ENCODE measurements around the gene FICD.

Gene FICD

GRCh38 chr12:108473400-108474055 lies 41.5 kb upstream of the FICD start:
- no peaks in the 10 kb centered on the region for H3K79me2 ChIP-seq (ENCODE audit: control insufficient read depth, low read length)
- H3F3A ChIP-seq (ENCODE audit: control insufficient read depth, insufficient read depth): no peaks in the 10 kb centered on the region
- no peaks in the 10 kb centered on the region for H3K36me3 ChIP-seq (ENCODE audit: control insufficient read depth, low read length)
- TF ChIP-seq EZH2phosphoT487 (IDR thresholded peaks at IDR 0.05; ENCODE audit: borderline replicate concordance, low read length) (no peak), CTCF (IDR thresholded peaks at IDR 0.05; ENCODE audit: low read depth, low read length, poor library complexity, severe bottlenecking) (no peak)
- no peaks in the 10 kb centered on the region for H3K27me3 ChIP-seq (ENCODE audit: control insufficient read depth, low read length)
- H3K4me2 ChIP-seq (ENCODE audit: low read length): no peak overlapping the region
- no peaks in the 10 kb centered on the region for H3K4me1 ChIP-seq (ENCODE audit: control insufficient read depth, low read length)
- H3K4me3 ChIP-seq (ENCODE audit: low read length): no peak overlapping the region
- no peaks in the 10 kb centered on the region for H3K9me2 ChIP-seq (replicated peaks; ENCODE audit: control insufficient read depth, low read length)
- H4K20me1 ChIP-seq (ENCODE audit: control insufficient read depth, insufficient read depth, low read depth, low read length): no peaks in the 10 kb centered on the region
- no peak overlapping the region for H3K27ac ChIP-seq (ENCODE audit: low read depth, low read length)
- no peaks in the 10 kb centered on the region for H3K9me3 ChIP-seq (ENCODE audit: control insufficient read depth, insufficient read depth, low read length)

- Histone ChIP-seq H3K79me2 (ENCODE audit: control insufficient read depth, low read length) (no peaks in the 10 kb centered on the region), H3F3A (ENCODE audit: control insufficient read depth, insufficient read depth) (no peaks in the 10 kb centered on the region), H3K27me3 (ENCODE audit: control insufficient read depth, low read length) (no peaks in the 10 kb centered on the region), H3K4me3 (ENCODE audit: low read length) (no peak overlapping the region), H3K9me3 (ENCODE audit: control insufficient read depth, insufficient read depth, low read length) (no peaks in the 10 kb centered on the region), H3K4me2 (ENCODE audit: low read length) (no peak overlapping the region), H3K27ac (ENCODE audit: low read depth, low read length) (no peak overlapping the region), H4K20me1 (ENCODE audit: control insufficient read depth, insufficient read depth, low read depth, low read length) (no peaks in the 10 kb centered on the region), H3K36me3 (ENCODE audit: control insufficient read depth, low read length) (no peaks in the 10 kb centered on the region), H3K4me1 (ENCODE audit: control insufficient read depth, low read length) (no peaks in the 10 kb centered on the region), H3K9me2 (replicated peaks; ENCODE audit: control insufficient read depth, low read length) (no peaks in the 10 kb centered on the region)
- TF ChIP-seq CTCF (IDR thresholded peaks at IDR 0.05; ENCODE audit: low read depth, low read length, poor library complexity, severe bottlenecking) (no peak), EZH2phosphoT487 (IDR thresholded peaks at IDR 0.05; ENCODE audit: borderline replicate concordance, low read length) (no peak)
These were observed 39.7 kb upstream of the FICD start for GRCh38 chr12:108475396-108475795.

- Histone ChIP-seq H3K9me2 (replicated peaks; ENCODE audit: control insufficient read depth, low read length) (no peaks in the 10 kb centered on the region), H3K4me1 (ENCODE audit: control insufficient read depth, low read length) (no peaks in the 10 kb centered on the region), H3K9me3 (ENCODE audit: control insufficient read depth, insufficient read depth, low read length) (no peaks in the 10 kb centered on the region), H3K4me2 (ENCODE audit: low read length) (no peak overlapping the region), H3K4me3 (ENCODE audit: low read length) (no peak overlapping the region), H4K20me1 (ENCODE audit: control insufficient read depth, insufficient read depth, low read depth, low read length) (no peaks in the 10 kb centered on the region), H3F3A (ENCODE audit: control insufficient read depth, insufficient read depth) (no peaks in the 10 kb centered on the region), H3K36me3 (ENCODE audit: control insufficient read depth, low read length) (no peaks in the 10 kb centered on the region), H3K79me2 (ENCODE audit: control insufficient read depth, low read length) (no peaks in the 10 kb centered on the region), H3K27me3 (ENCODE audit: control insufficient read depth, low read length) (no peaks in the 10 kb centered on the region), H3K27ac (ENCODE audit: low read depth, low read length) (no peak overlapping the region)
- TF ChIP-seq CTCF (IDR thresholded peaks at IDR 0.05; ENCODE audit: low read depth, low read length, poor library complexity, severe bottlenecking): no peak
- TF ChIP-seq EZH2phosphoT487 (IDR thresholded peaks at IDR 0.05; ENCODE audit: borderline replicate concordance, low read length): no peak
These were observed 37.8 kb upstream of the FICD start for GRCh38 chr12:108477055-108477880.

Measured in DOHH2 (cell line).